GM23338 (cell line): ENCODE measurements around the gene CCDC91. TPM values are rescaled to one million over a fixed set of nuclear protein-coding genes. Genes with fewer than 3 reads are reported as not detected.

Source experiments
- ATAC-seq: fragments of 200-7000 bp; cut with Tn5 transposase; 3 replicates; pipeline ENCODE4 v1.9.1; 2020
- DNase-seq: peaks from one replicate; pipeline ENCODE4 v3.0.0-alpha.2; 2015; ENCODE audit warnings: low spot score
- H2AFZ ChIP-seq: fragments of 200-600 bp; sonication (generic); 2 replicates; pipeline ENCODE4 v1.8.0; 2016; ENCODE audit warnings: antibody characterized with exemption, mild to moderate bottlenecking, moderate library complexity
- H3F3A ChIP-seq: fragments of 200-600 bp; sonication (generic); replicated peaks from 2 replicates; pipeline ENCODE4 v1.8.0; 2017; ENCODE audit warnings: antibody characterized with exemption, mixed run types, low read depth
- H3K27ac ChIP-seq: fragments of 200-600 bp; sonication (generic); 2 replicates; pipeline ENCODE4 v1.6.1; 2016; ENCODE audit warnings: low read depth
- H3K27me3 ChIP-seq: fragments of 200-600 bp; sonication (generic); 2 replicates; pipeline ENCODE4 v1.8.0; 2016; ENCODE audit warnings: mild to moderate bottlenecking, mixed run types, moderate library complexity; ENCODE audit not compliant: insufficient read depth
- H3K36me3 ChIP-seq: fragments of 200-600 bp; sonication (generic); 2 replicates; pipeline ENCODE4 v1.8.0; 2016; ENCODE audit warnings: mild to moderate bottlenecking; ENCODE audit not compliant: insufficient read depth
- H3K4me1 ChIP-seq: fragments of 200-600 bp; sonication (generic); 2 replicates; pipeline ENCODE4 v1.8.0; 2016; ENCODE audit warnings: mild to moderate bottlenecking, moderate library complexity; ENCODE audit not compliant: insufficient read depth
- H3K4me2 ChIP-seq: fragments of 200-600 bp; sonication (generic); 2 replicates; pipeline ENCODE4 v1.7.1; 2017; ENCODE audit warnings: mixed run types
- H3K4me3 ChIP-seq: fragments of 200-600 bp; sonication (generic); 2 replicates; pipeline ENCODE4 v1.6.1; 2016; ENCODE audit warnings: mixed run types
- H3K79me2 ChIP-seq: fragments of 200-600 bp; sonication (generic); replicated peaks from 2 replicates; pipeline ENCODE4 v1.8.0; 2017; ENCODE audit warnings: mild to moderate bottlenecking; ENCODE audit not compliant: insufficient read depth
- H3K9me2 ChIP-seq: fragments of 200-600 bp; sonication (generic); 2 replicates; pipeline ENCODE4 v1.8.0; 2017; ENCODE audit not compliant: insufficient read depth
- H4K20me1 ChIP-seq: fragments of 200-600 bp; sonication (generic); replicated peaks from 2 replicates; pipeline ENCODE4 v1.8.0; 2017; ENCODE audit warnings: mild to moderate bottlenecking; ENCODE audit not compliant: insufficient read depth
- H3K27ac Mint-ChIP-seq: 2 replicates; pipeline ENCODE4 v1.8.0; 2020; ENCODE audit warnings: inconsistent platforms, mild to moderate bottlenecking, moderate library complexity, mixed read lengths
- H3K27me3 Mint-ChIP-seq: 3 replicates; pipeline ENCODE4 v1.8.0; 2022; ENCODE audit warnings: low read depth, mild to moderate bottlenecking, moderate library complexity, mixed read lengths, inconsistent platforms; ENCODE audit not compliant: insufficient read depth, poor library complexity
- H3K36me3 Mint-ChIP-seq: 3 replicates; pipeline ENCODE4 v1.8.0; 2021; ENCODE audit warnings: low read depth, mild to moderate bottlenecking, inconsistent platforms, moderate library complexity, mixed read lengths
- H3K4me1 Mint-ChIP-seq: 3 replicates; pipeline ENCODE4 v1.8.0; 2020; ENCODE audit warnings: mild to moderate bottlenecking, inconsistent platforms, mixed read lengths
- H3K4me3 Mint-ChIP-seq: 3 replicates; pipeline ENCODE4 v1.8.0; 2021; ENCODE audit warnings: moderate library complexity, mild to moderate bottlenecking, inconsistent platforms, mixed read lengths
- H3K9me3 Mint-ChIP-seq: 3 replicates; pipeline ENCODE4 v1.8.0; 2020; ENCODE audit warnings: moderate library complexity, mild to moderate bottlenecking, inconsistent platforms, mixed read lengths
- CREB1 ChIP-seq: fragments of 250-450 bp; sonication (Bioruptor Pico); IDR thresholded peaks from 2 replicates; pipeline ENCODE4 v1.5.0; 2020; ENCODE audit warnings: low read depth, mild to moderate bottlenecking, moderate library complexity
- ETS1 ChIP-seq: IDR thresholded peaks from 2 replicates; pipeline ENCODE4 v1.6.1; 2016; ENCODE audit warnings: antibody characterized with exemption
- EZH2 ChIP-seq: fragments of 200-600 bp; sonication (generic); IDR thresholded peaks from one replicate; pipeline ENCODE4 v1.8.0; 2017; ENCODE audit warnings: antibody characterized with exemption, mild to moderate bottlenecking, low read depth; ENCODE audit not compliant: unreplicated experiment
- EZH2phosphoT487 ChIP-seq: fragments of 200-600 bp; sonication (generic); IDR thresholded peaks from one replicate; pipeline ENCODE4 v1.8.1; 2018; ENCODE audit warnings: antibody characterized with exemption; ENCODE audit not compliant: unreplicated experiment
- JUNB ChIP-seq: IDR thresholded peaks from one replicate; pipeline ENCODE4 v1.6.1; 2016; ENCODE audit warnings: antibody characterized with exemption; ENCODE audit not compliant: unreplicated experiment
- NANOG ChIP-seq: IDR thresholded peaks from 2 replicates; pipeline ENCODE4 v1.6.1; 2016; ENCODE audit warnings: antibody characterized with exemption, borderline replicate concordance
- POLR2AphosphoS5 ChIP-seq: IDR thresholded peaks from 2 replicates; pipeline ENCODE4 v1.6.1; 2016; ENCODE audit warnings: antibody characterized with exemption, low read depth
- REST ChIP-seq: IDR thresholded peaks from one replicate; pipeline ENCODE4 v1.6.1; 2018; ENCODE audit warnings: antibody characterized with exemption; ENCODE audit not compliant: unreplicated experiment
- STAT1 ChIP-seq: IDR thresholded peaks from one replicate; pipeline ENCODE4 v1.6.1; 2016; ENCODE audit warnings: antibody characterized with exemption; ENCODE audit not compliant: unreplicated experiment
- ZNF114 ChIP-seq: fragments of 250-450 bp; sonication (Bioruptor Pico); IDR thresholded peaks from 2 replicates; pipeline ENCODE4 v1.5.0; 2020; ENCODE audit warnings: mild to moderate bottlenecking, moderate library complexity
- ZNF331 ChIP-seq: fragments of 250-450 bp; sonication (Bioruptor Pico); IDR thresholded peaks from 2 replicates; pipeline ENCODE4 v1.5.0; 2020; ENCODE audit warnings: low read depth, mild to moderate bottlenecking, moderate library complexity
- polyA plus RNA-seq: library from polyadenylated mRNA; unstranded; fragments of >200 nt; fragmentation: Nextera tagmentation; extraction: Ambion mirVana; gene quantifications from 2 replicates; pipeline ENCODE4 v1.2.1, GENCODE V29; 2016
- total RNA-seq: library from RNA; depleted of rRNA; stranded (reverse); fragments of >200 nt; shearing (Covaris generic); gene quantifications from 2 replicates; pipeline ENCODE4 v1.2.3, GENCODE V29; 2014
- TF ChIP-seq, protein P1 (sequence below): fragments of 250-450 bp; sonication (Bioruptor Pico); IDR thresholded peaks from 2 replicates; pipeline ENCODE4 v1.5.0; 2020; ENCODE audit warnings: mild to moderate bottlenecking, moderate library complexity
- TF ChIP-seq, protein P2 (sequence below), 2 experiments: fragments of 200-600 bp in 1 of 2; sonication (generic) in 1 of 2; conservative IDR thresholded peaks; 2 replicates each; pipeline versions ENCODE4 v1.5.1 to v1.6.1; 2016 to 2017; ENCODE audit warnings: antibody characterized with exemption in 2 of 2, low read depth in 2 of 2, mild to moderate bottlenecking in 2 of 2, moderate library complexity in 1 of 2

Gene CCDC91
- total and polyA plus RNA-seq, 2 experiments from 2014 or later, result 24.7 to 48.7 TPM

DNA sequence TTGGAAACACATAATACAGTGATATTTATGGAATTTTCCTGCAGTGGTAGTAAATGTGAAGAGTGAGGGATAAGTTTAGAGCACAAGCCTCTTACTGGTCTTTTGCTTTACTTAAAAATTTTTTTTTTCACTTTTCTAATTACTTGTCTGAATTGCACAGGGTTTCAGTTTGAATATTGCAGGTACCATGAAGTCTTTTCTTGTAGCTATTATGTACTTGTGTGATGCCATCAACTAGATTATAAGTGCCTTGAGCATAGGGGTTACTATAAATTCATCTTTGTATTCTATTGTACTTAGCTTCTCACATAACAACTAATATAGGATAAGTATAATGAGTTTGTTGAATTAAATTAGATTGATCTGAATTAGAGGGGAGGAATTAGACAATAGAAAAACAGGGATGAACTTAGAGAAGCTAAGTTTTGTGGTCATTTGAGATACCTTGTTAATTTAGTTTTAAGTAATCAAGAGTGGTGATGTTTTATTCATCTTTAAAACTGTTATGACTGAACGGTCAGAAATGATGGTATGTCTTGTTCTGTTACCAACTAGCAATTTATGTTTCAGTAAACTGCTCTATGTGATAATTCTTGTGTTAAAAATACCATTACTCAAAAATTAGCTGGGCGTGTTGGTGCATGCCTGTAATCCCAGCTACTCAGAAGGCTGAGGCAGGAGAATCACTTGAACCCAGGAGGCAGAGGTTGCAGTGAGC is 42.1 kb downstream of the CCDC91 start:
- no peak overlapping the region for H3K27ac ChIP-seq
- H3K9me2 ChIP-seq, result no peaks in the 10 kb centered on the region
- H3K4me2 ChIP-seq, result no peak overlapping the region
- no peaks in the 10 kb centered on the region for H3K36me3 Mint-ChIP-seq
- H3K79me2 ChIP-seq, result peaks cover 60% of the 10 kb centered on the region
- TF ChIP-seq ZNF114 (no peak), STAT1 (no peak), NANOG (no peak), EZH2phosphoT487 (no peak), ZNF331 (CRISPR knock-in tag) (no peak), ETS1 (no peak), JUNB (no peak), POLR2AphosphoS5 (no peak), REST (no peak), CREB1 (CRISPR knock-in tag) (no peak), EZH2 (no peak)
- TF ChIP-seq, protein P1, sequence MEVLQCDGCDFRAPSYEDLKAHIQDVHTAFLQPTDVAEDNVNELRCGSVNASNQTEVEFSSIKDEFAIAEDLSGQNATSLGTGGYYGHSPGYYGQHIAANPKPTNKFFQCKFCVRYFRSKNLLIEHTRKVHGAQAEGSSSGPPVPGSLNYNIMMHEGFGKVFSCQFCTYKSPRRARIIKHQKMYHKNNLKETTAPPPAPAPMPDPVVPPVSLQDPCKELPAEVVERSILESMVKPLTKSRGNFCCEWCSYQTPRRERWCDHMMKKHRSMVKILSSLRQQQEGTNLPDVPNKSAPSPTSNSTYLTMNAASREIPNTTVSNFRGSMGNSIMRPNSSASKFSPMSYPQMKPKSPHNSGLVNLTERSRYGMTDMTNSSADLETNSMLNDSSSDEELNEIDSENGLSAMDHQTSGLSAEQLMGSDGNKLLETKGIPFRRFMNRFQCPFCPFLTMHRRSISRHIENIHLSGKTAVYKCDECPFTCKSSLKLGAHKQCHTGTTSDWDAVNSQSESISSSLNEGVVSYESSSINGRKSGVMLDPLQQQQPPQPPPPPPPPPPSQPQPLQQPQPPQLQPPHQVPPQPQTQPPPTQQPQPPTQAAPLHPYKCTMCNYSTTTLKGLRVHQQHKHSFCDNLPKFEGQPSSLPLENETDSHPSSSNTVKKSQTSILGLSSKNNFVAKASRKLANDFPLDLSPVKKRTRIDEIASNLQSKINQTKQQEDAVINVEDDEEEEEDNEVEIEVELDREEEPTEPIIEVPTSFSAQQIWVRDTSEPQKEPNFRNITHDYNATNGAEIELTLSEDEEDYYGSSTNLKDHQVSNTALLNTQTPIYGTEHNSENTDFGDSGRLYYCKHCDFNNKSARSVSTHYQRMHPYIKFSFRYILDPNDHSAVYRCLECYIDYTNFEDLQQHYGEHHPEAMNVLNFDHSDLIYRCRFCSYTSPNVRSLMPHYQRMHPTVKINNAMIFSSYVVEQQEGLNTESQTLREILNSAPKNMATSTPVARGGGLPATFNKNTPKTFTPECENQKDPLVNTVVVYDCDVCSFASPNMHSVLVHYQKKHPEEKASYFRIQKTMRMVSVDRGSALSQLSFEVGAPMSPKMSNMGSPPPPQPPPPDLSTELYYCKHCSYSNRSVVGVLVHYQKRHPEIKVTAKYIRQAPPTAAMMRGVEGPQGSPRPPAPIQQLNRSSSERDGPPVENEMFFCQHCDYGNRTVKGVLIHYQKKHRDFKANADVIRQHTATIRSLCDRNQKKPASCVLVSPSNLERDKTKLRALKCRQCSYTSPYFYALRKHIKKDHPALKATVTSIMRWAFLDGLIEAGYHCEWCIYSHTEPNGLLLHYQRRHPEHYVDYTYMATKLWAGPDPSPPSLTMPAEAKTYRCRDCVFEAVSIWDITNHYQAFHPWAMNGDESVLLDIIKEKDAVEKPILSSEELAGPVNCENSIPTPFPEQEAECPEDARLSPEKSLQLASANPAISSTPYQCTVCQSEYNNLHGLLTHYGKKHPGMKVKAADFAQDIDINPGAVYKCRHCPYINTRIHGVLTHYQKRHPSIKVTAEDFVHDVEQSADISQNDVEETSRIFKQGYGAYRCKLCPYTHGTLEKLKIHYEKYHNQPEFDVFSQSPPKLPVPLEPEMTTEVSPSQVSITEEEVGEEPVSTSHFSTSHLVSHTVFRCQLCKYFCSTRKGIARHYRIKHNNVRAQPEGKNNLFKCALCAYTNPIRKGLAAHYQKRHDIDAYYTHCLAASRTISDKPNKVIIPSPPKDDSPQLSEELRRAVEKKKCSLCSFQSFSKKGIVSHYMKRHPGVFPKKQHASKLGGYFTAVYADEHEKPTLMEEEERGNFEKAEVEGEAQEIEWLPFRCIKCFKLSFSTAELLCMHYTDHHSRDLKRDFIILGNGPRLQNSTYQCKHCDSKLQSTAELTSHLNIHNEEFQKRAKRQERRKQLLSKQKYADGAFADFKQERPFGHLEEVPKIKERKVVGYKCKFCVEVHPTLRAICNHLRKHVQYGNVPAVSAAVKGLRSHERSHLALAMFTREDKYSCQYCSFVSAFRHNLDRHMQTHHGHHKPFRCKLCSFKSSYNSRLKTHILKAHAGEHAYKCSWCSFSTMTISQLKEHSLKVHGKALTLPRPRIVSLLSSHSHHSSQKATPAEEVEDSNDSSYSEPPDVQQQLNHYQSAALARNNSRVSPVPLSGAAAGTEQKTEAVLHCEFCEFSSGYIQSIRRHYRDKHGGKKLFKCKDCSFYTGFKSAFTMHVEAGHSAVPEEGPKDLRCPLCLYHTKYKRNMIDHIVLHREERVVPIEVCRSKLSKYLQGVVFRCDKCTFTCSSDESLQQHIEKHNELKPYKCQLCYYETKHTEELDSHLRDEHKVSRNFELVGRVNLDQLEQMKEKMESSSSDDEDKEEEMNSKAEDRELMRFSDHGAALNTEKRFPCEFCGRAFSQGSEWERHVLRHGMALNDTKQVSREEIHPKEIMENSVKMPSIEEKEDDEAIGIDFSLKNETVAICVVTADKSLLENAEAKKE, result no peak
- TF ChIP-seq, protein P2, sequence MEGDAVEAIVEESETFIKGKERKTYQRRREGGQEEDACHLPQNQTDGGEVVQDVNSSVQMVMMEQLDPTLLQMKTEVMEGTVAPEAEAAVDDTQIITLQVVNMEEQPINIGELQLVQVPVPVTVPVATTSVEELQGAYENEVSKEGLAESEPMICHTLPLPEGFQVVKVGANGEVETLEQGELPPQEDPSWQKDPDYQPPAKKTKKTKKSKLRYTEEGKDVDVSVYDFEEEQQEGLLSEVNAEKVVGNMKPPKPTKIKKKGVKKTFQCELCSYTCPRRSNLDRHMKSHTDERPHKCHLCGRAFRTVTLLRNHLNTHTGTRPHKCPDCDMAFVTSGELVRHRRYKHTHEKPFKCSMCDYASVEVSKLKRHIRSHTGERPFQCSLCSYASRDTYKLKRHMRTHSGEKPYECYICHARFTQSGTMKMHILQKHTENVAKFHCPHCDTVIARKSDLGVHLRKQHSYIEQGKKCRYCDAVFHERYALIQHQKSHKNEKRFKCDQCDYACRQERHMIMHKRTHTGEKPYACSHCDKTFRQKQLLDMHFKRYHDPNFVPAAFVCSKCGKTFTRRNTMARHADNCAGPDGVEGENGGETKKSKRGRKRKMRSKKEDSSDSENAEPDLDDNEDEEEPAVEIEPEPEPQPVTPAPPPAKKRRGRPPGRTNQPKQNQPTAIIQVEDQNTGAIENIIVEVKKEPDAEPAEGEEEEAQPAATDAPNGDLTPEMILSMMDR (conservative IDR thresholded peaks at IDR 0.05; ENCODE audit: low read depth in 2 of 2), result no peak
- no peaks in the 10 kb centered on the region for H3F3A ChIP-seq
- H3K27ac Mint-ChIP-seq, result no peak overlapping the region
- H3K36me3 ChIP-seq, result no peaks in the 10 kb centered on the region
- no peaks in the 10 kb centered on the region for H3K9me3 Mint-ChIP-seq
- no peaks in the 10 kb centered on the region for H3K4me1 ChIP-seq
- H3K4me3 ChIP-seq, result no peak overlapping the region
- ATAC-seq, result no peak
- peaks cover 3% of the 10 kb centered on the region; the same call in 1 of the 3 replicates for H3K4me1 Mint-ChIP-seq
- no peak overlapping the region for H3K4me3 Mint-ChIP-seq
- no peak for DNase-seq
- no peaks in the 10 kb centered on the region for H3K27me3 ChIP-seq
- H3K27me3 Mint-ChIP-seq, result peaks cover 1% of the 10 kb centered on the region
- no peak overlapping the region for H2AFZ ChIP-seq
- H4K20me1 ChIP-seq, result no peaks in the 10 kb centered on the region
